ELR (cell line): ENCODE data around the gene ARHGEF7.
A peak's percentile ranks its signal among the peaks of the same experiment; 100 is the strongest.
"Not testable (repeated sequence)": the region's sequence is repeated elsewhere in the genome, so short reads cannot be mapped to it uniquely, and the experiment has no call there.

Experiments
- DNase-seq: peaks from one replicate; pipeline ENCODE4 v3.0.0-alpha.2; 2015; ENCODE audit warnings: low read depth

ARHGEF7 gene

DNA sequence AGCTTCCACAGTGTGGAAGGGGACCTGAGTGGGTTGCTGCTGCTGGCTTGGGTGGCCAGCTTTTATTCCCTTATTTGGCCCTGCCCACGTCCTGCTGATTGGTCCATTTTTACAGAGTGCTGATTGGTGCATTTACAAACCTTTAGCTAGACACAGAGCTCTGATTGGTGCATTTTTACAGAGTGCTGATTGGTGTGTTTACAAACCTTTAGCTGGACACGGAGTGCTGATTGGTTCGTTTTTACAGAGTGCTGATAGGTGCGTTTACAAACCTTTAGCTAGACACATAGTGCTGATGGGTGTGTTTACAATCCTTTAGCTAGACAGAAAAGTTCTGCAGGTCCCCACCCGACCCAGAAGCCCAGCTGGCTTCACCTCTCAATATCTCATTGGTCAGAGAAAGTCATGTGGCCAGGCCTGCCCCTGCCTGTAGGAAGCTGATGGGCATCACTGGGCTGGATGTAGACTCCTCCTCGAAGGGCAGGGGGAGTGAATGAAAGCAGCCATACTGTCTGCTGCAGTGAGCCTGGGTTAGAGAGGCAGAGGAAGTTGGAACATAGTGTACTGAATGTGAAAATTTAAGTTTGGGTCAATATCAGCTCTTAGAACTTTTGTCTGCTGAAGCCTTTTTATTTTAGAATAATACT, 83.7 kb downstream of the ARHGEF7 start:
- DNase-seq = not testable (repeated sequence)

DNA sequence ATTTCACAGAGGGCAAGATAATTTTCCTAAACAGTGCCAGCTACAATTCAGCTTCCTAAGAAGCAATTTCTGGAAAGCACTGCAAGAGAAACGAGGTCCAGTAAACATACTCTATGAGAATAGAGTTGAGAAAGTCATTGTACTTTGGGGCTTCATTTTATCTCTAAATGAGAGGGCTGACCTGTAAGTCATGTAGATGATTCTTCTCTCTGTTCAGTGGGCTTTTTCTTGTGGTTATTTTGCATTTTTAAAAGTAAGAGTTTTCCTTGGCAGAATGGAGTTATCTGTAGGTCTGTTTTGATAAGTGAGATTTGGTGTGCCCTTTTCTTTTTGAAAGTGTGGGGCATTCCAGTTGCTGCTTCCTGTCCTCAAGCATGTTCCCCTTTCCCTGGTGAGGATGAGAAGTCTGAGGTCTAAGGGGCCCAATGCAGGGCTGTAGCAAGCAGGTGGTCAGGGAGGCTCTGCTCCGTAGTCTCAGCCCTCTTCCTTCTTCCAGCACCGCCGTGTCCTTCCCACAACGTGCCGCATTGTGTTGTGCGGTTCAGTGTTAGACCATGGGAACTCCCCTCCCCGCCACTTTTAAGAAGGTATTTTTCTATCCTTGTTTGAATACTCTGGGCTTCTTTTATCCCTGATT, 86.3 kb downstream of the ARHGEF7 start:
- no peak for DNase-seq

DNA sequence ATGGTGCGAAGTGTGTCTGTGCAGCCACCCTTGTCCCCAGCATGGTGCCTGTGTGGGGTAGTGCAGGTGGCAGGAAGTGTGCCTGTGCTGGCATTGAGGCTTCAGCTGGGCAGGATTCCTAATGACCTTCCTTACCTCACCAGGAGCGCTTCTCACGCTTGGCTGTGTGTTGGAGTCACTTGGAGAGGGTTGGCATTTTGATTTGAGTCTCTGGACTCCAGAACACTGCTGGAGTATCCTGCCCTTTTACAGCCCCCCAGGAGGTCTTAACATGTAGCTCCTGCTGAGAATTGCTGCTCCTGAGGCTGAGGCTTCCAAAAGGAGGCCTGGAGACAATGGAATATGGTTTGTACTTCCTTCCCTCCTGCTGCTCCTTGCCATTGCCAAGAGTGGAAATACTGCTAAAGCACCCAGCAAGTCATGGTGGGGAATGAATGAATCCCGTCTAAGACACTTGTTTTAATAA, 87.1 kb downstream of the ARHGEF7 start:
- DNase-seq = no peak

DNA sequence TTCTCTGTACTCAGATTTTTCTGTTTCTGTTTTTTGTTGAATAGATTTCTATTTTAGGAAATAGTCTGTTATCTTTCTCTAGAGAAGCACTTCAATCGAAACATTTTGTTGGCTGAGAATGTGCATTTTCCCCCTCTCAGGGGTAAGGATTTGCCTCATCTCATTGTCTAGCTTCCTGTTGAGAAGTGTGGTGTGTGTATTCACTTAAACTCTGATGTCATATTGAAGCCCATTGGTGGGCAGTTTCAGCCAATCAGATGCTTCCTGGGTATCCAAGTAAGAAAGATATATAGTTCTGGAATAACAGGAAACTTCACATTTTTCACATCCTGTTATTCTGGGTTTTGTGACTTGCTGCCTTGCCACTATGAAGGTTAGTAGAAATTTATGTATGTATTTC, 87.6 kb downstream of the ARHGEF7 start:
- DNase-seq = peak; percentile 77

DNA sequence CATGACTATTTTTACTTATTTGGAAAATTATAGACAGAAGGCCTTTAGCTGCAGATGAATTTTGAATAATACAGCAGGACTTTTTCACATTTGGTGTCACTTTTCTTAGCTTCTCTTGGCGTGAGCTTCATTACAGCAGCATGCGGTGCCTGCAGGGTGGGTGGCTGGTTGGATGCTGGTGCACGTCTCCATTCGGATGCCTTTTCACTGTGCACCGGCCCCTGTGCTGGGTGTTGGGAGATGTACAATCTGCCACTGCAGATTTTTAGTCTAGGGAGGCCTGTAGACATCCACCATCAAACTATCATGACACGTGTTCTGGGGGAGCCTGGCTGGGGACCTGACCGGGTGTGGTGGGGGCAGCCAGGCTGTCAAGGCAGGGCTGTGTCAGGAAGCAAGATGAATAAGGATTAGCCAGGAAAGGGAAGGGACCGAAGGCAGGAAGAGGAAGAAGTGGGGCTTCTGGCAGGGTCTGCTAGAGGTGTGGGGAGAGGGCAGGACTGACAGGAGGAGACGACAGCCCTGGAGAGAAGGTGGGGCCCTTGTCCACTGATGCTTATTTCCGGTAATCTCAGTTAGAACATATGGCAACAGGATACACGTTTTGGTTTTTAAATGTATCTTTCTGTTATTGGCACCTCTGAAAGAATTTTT, 88.8 kb downstream of the ARHGEF7 start:
- DNase-seq = no peak

DNA sequence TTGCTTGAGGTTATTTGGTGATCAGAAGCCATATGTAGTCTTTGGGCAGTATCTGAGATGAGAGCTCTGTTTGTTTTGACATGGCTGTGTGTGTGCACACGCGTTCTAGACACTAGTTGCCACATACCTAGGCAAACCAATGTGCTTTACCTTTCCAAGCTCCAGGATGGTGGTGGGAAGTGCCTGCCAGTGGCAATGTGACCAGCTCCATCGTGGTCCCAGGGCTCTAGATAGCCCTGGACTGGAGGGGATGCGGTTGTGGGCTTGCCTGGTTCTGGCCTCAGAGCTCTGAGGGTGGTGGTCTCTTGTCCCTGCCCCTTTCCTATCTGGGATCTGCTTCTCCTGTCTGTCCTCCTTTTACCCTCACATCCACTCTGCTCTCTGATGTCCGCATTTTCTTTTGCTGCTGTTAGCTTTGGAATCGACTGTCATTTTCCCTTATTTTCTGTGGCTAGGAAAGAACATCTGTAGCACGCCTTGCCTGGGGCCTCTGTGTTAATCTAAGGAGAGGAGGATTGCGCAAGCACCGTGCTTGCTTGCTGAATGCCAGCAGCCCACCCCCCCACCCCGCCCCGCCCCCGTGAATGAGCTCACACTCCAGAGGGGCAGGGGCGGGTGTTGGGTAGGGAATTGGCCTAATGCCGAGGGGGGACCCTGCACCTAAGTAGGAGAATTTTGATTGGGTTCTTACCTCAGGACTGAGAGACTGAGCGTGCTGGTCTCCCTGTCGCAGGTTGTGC, 89.5 kb downstream of the ARHGEF7 start:
- DNase-seq = peak; percentile 58

DNA sequence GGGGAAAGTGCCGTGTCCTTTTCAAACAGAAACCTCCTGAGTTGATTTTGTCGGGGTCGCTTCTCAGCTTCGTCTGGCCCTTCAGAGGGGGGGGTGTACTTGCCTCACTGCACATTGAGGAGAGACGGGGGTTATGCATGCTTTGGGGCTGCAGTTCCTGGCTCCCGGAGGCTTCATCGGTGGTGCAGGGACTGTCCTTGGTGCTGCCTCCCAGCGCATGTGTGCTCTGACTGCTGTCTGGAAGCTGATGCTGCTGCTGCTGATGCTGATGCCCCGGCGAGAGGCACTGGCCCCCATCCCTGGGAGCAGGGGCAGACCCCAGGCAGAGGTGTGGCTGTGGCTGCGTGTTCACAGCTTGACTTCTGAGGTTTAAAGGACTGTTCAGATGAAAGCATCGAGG, 91.0 kb downstream of the ARHGEF7 start:
- DNase-seq = no peak

DNA sequence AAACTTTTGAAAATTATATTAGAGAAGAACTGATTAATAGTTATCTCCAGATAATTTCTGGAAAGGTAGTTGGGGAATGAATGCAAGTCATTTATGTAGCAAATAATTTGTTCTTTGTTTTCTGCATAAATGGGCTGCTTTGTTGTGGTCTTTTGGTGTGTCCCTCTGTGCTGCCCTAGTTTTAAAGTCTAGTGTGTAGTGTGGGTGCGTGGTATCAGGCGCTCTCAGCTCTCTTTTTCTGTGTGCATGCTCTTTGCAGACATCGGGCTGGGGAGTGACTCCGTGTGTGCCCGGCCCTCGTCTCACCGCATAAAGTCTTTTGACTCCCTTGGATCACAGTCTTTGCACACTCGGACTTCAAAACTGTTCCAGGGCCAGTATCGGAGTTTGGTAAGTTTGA, 94.5 kb downstream of the ARHGEF7 start:
- DNase-seq = no peak

DNA sequence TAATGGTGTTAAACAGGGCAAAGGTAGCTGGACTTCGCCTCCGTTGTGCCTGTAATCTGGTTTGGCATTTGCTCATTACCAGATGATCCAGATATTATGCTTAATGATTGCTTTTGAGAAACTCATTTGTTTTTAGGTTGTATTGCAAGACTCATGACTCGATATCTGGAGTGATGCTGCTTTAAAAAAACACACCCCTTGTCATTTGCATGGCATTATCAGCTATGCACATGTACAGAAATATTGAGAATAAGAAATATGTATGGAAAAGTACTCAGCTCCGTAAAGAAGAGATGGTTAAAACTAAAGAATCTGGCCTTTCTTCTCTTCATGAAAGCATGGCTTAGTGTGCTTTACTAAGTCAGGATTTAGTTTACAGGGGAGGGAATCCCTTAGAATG, 95.0 kb downstream of the ARHGEF7 start:
- no peak for DNase-seq

DNA sequence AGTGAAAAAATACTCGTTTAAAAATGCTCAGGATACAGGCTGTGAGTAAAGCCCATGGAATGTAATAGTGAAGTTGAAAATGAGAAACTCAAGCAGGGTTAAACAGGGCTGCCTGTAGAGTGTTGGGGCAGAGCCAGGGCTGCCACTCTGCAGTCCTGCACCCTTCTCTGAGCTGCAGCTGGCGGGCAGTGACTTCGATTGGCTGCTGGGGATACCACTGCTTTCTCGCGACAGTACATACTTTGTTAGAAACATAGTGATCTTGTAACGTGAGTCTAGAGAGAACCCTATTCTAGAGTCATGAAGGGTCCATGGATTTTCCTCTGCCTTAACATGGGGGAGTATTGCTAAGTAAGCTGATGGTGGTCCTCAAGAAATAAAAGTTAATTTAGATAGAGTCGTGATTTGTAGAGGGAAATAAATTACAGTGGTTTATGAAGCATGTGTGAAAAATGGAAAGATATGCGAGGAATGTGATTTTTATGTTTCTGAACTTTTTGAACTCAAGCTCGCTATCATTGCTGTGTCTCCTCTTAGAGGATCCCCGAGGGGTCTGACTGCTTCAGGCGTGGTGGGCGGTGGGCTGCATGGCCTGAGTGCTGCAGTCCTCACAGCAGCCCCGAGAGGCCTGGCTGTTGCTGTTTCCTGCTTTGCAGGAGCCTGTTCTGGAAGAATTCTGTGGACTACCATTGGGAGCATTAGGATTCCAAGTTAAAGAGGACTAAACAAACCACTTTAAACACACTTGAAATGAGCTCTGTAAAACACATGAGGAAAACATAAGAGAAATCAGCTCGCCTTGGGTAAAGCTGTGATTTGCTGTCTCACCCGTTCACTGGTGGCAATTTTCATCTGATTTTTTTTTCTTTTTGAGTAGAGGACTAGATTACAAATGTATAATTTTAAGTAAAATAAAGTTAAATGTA, 95.7 kb downstream of the ARHGEF7 start:
- peak; percentile 84 for DNase-seq

DNA sequence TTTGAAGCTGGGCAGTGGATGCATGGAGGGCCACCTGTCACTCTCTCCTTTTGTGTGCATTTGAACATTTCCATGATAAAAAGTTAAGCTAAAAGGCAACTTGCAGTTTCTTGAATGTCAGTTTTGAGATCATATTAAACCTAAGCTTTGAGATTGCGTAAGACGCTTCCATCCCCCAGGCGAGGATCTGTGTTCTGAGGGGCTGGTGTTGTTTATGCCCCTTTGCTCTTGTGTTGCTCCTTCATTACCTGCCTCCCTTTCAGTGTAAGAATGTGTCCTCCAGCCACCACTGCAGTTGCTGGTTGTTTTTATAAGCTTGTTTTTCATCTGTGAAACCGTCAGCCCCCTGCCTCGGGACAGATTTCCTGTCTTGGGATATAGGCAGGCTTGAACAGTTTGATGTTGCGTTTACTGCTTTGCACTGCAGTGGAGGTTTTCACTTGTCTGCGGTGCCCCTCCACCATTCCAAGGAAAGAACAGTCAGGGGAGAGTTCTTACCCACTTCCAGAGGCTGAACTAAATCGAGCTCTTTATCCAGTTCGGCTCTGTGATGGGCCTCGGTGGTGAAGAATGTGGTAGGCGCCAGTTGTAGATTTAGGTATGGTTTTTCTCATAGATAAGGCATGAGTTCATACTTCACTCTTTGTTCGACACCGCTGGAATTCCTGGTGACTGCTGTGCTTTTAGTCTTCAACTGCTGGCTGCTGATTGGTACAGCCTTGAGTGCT, 96.8 kb downstream of the ARHGEF7 start:
- peak; percentile 13 for DNase-seq

DNA sequence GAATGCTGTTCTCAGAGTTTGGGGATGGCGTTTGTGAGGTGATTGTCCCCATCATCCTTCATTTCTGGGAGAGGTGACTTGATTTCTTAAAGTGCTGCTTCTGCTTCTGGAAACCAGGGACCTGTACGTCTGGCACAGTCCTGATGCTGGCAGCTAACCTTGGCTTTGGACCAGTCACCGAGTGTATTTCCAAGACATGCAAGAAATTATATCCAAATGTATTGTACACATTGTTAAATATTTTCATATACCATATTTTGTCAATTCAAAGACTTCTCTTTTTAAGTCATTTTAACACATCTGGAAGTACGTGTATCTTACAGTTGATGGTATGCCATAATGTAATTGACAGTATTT, 97.4 kb downstream of the ARHGEF7 start:
- no peak for DNase-seq

DNA sequence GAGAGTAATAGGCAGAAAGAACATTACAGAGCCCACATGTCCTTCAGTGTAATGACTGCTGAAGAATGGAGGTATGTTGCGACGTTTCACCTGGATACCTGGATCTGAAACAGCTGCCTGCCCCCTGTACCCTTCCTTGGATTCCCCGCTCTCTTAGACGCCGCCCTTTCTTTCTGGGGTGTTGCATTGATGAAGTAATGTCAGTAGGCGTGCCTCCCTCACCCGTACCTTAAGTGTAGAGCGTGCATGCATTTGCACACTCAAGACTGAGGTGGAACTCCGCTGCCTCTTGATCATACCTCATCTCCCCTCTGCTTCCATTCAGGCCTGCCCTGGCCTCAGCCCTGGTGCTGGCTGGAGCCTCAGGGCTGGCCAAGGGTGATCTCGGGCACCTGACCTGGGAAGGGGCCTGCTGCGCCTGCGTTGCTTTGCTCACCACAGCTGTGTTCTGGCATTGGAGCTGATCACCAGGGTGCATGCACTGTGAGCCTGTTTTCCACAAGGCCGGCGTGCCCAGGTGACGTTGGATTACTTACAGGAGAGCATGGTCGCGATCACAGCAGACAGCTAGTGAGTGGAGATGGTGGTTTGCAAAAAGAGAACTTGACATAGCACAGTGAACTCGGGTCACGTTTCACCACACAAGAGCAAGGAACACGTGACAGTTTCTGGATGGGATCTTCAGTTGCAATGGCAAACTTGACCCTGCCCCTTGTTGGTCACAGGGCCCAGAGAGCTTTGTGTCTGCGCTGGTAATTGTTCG, 99.0 kb downstream of the ARHGEF7 start:
- DNase-seq = no peak

DNA sequence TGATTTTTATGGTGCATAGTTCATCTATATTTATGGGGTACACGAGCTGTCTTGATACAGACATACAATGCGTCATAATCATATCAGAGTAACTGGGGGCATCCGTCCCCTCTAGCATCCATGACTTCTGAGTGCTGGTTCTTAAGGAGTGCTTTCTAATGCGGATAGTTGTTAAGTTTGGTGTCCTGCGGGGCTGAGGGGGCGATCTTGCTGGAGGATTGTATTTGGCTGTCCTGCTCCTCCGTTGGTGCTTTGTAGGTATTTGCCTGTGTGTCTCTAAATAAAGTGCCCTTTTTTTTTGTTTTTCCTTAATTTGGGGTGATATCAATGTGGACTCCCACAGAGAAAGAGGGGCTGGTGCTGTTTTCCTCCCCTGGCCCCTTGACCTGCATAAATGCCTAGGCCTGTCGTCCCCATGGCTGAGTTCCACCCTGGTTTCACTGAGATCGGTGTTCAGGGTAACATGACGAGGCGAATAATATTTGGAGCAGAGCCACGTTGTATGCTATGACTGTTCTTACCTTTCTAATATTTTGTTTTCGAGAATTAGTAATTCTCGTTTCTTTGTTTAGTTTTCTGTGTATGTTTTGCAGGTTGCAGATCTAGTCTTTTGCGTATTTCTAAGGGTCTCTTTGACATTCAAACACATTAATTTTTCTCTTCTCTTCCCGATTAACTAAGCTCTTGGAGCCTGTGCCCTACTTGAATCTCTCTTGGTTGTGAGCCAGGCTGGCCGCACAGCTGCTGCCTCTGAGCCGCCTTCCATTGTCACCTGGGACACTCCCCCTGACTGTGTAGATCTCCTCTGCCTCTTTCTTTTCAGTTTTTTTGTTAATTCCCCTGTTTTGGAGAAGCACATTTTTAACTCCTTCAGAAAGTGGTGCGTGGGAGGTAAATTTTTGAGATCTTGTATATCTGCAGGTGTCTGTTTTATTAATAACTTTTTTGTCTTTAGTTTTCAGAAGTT, 100.3 kb downstream of the ARHGEF7 start:
- DNase-seq = no peak

DNA sequence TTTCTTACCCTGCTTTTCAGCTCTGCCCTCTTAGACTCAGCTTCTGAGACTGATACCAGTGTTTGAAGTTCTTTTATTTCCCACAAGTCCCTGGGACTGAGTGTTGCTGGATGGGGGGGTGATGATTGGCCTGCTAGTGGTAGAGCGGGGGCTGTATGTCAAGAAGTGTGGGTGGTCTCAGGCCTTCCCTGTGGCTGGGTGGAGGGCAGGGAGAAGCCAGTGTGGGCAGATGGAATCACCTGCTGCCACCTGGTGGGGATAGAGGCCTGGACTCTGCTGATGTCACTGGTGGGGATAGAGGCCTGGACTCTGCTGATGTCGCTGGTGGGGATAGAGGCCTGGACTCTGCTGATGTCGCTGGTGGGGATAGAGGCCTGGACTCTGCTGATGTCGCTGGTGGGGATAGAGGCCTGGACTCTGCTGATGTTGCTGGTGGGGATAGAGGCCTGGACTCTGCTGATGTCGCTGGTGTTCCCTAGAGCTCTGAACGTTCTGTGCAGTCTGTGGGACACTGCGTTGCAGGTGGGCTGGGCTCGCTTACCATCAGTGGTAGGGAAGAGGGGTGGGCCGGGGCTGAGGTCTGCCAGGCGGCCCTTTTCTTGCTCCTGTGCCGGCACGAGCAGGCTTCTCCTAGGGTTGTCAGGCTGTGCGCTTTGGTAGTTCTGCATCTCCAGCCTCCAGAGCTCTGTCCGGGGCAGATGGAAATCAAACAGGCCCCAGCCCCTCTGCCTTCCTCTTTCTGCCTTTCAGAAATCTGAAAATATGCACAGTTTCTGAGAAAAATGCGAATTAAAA, 101.3 kb downstream of the ARHGEF7 start:
- DNase-seq = peak; percentile 42

DNA sequence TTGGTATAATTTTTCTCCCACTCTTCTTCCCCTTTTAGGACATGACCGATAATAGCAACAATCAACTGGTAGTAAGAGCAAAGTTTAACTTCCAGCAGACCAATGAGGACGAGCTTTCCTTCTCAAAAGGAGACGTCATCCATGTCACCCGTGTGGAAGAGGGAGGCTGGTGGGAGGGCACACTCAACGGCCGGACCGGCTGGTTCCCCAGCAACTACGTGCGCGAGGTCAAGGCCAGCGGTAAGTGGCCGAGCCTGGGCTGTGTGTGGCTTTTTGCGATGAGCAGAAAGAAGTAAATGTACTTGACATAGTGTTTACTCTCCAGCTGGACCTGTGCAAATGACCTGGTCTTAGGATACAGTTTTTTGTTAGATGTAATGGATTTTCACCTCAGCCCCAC, 102.5 kb downstream of the ARHGEF7 start:
- no peak for DNase-seq

DNA sequence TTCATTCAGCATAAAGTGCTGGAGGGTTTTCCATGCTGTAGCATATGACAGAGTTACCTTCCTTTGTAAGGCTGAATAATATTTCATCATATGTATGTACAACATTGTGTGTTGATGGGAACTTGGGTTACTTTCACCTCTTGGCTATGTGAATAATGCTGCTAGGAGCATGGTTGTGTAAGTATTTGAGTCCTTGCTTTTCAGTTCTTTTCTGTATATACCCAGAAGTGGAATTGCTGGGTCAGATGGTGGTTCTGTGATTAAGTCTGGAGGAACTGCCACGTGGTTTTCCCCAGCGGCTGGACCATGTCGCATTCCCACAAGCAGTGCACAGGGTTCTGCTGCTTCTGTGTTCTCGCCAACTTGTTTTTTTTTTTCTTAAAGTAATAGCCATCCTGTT, 104.2 kb downstream of the ARHGEF7 start:
- DNase-seq = no peak

DNA sequence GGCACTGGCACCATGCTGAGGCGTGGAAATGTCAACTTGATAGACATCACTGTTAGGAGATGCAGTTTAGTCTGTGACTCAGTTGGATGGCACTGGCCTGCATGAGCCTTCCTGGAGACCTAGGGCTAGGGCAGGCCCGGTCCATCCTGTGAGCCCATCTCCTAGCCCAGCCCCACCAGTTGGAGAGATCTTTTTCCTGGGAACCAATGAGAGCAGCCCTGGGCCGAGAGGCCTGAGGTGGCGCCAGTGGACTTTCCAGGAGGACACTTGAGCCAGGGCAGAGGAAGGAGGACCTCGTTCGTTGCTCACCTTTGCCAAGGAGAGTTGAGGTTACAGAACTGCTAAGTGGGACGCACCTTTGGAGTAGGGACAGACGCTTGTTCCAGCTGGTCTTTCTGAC, 104.8 kb downstream of the ARHGEF7 start:
- DNase-seq = no peak
